GM18502 (cell line): ENCODE data around the gene GPX7.

ENCODE experiments used
- ATAC-seq: cut with Tn5 transposase; IDR thresholded peaks from one replicate; pipeline ENCODE4 v1.9.1; 2021; ENCODE audit warnings: mild to moderate bottlenecking; ENCODE audit not compliant: unreplicated experiment, poor library complexity

Gene GPX7

GRCh38 chr1:52627028-52627427, 24.9 kb downstream of the GPX7 start:
- ATAC-seq = no peak

GRCh38 chr1:52628614-52629324, 26.6 kb downstream of the GPX7 start:
- no peak for ATAC-seq

GRCh38 chr1:52629325-52629643, 27.1 kb downstream of the GPX7 start:
- no peak for ATAC-seq

GRCh38 chr1:52629667-52630066, 27.5 kb downstream of the GPX7 start:
- ATAC-seq = no peak

GRCh38 chr1:52631759-52632331, 29.7 kb downstream of the GPX7 start:
- ATAC-seq = no peak

GRCh38 chr1:52632732-52633290, 30.6 kb downstream of the GPX7 start, which contains the start of gene SHISAL2A:
SHISAL2A (plus strand) TSS chr1:52633168; CDS start chr1:52633494, 326 bp downstream.
- no peak for ATAC-seq

GRCh38 chr1:52633291-52633754, 31.2 kb downstream of the GPX7 start:
- no peak for ATAC-seq

- no peak for ATAC-seq
These were observed 31.9 kb downstream of the GPX7 start for GRCh38 chr1:52634111-52634510.

- ATAC-seq = no peak
These were observed 33.3 kb downstream of the GPX7 start for GRCh38 chr1:52635321-52636089.

GRCh38 chr1:52636721-52637695, 34.8 kb downstream of the GPX7 start:
- peak; percentile 82 for ATAC-seq

- ATAC-seq = no peak
These were observed 35.8 kb downstream of the GPX7 start for GRCh38 chr1:52637946-52638345.

- no peak for ATAC-seq
These were observed 38.5 kb downstream of the GPX7 start for GRCh38 chr1:52640697-52641096.

- ATAC-seq = no peak
These were observed 39.1 kb downstream of the GPX7 start for GRCh38 chr1:52641307-52641706.

GRCh38 chr1:52645261-52645660, 43.1 kb downstream of the GPX7 start:
- ATAC-seq = no peak

GRCh38 chr1:52651904-52652303, 49.7 kb downstream of the GPX7 start:
- ATAC-seq = no peak

- no peak for ATAC-seq
These were observed 51.2 kb downstream of the GPX7 start for GRCh38 chr1:52653207-52653849.

- ATAC-seq = no peak
These were observed 51.9 kb downstream of the GPX7 start for GRCh38 chr1:52654063-52654462.

GRCh38 chr1:52657702-52658101, 55.5 kb downstream of the GPX7 start:
- no peak for ATAC-seq
